ENCODE measurements around the gene FSD1L. TPM values are rescaled to one million over a fixed set of nuclear protein-coding genes. Genes with fewer than 3 reads are reported as not detected.

FSD1L gene
- total RNA-seq, 1 donor, result 6.5 TPM

DNA sequence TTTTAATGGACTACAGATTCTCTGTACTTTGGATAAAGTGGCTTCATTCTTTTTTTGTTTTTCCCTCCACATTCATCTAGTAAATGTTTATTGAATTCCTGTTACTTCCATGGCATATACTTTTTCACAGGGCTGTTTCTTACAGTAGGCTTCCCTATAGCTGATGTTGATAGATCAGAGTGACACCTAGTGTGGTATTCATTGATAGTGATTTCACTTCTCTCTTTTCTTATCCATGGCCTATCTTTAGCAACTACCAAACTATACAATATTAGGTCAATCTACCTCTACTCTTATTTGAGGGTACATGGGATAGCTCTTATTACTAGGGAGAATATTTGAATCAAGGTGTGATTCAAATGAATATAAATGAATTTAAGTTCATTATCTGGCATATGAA is 35.8 kb downstream of the FSD1L start:
- TF ChIP-seq, protein P1, sequence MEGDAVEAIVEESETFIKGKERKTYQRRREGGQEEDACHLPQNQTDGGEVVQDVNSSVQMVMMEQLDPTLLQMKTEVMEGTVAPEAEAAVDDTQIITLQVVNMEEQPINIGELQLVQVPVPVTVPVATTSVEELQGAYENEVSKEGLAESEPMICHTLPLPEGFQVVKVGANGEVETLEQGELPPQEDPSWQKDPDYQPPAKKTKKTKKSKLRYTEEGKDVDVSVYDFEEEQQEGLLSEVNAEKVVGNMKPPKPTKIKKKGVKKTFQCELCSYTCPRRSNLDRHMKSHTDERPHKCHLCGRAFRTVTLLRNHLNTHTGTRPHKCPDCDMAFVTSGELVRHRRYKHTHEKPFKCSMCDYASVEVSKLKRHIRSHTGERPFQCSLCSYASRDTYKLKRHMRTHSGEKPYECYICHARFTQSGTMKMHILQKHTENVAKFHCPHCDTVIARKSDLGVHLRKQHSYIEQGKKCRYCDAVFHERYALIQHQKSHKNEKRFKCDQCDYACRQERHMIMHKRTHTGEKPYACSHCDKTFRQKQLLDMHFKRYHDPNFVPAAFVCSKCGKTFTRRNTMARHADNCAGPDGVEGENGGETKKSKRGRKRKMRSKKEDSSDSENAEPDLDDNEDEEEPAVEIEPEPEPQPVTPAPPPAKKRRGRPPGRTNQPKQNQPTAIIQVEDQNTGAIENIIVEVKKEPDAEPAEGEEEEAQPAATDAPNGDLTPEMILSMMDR (IDR thresholded peaks at IDR 0.05; ENCODE audit: extremely low read depth, low read depth, low read length), result no peak
- H3K27me3 ChIP-seq (ENCODE audit: insufficient read depth, low read length), result no peaks in the 10 kb centered on the region
- no peaks in the 10 kb centered on the region for H3K36me3 ChIP-seq (ENCODE audit: insufficient read depth, low read length)
- no peak for DNase-seq (ENCODE audit: insufficient read length, low spot score, missing footprints)
- no peaks in the 10 kb centered on the region for H3K79me2 ChIP-seq (ENCODE audit: insufficient read depth, low read length)
- H3K9me3 ChIP-seq (ENCODE audit: low read depth, low read length), result no peaks in the 10 kb centered on the region
- H3K4me2 ChIP-seq (ENCODE audit: insufficient read depth, low read length), result no peak overlapping the region
- no peak overlapping the region for H3K4me3 ChIP-seq (ENCODE audit: insufficient read depth, low read length)
- no peaks in the 10 kb centered on the region for H3K4me1 ChIP-seq (ENCODE audit: insufficient read depth, low read length)
- H4K20me1 ChIP-seq (ENCODE audit: insufficient read depth, low read length), result no peaks in the 10 kb centered on the region
- no peak overlapping the region for H2AFZ ChIP-seq (ENCODE audit: low read length)
- H3K27ac ChIP-seq (ENCODE audit: low read depth, low read length), result no peak overlapping the region

DNA sequence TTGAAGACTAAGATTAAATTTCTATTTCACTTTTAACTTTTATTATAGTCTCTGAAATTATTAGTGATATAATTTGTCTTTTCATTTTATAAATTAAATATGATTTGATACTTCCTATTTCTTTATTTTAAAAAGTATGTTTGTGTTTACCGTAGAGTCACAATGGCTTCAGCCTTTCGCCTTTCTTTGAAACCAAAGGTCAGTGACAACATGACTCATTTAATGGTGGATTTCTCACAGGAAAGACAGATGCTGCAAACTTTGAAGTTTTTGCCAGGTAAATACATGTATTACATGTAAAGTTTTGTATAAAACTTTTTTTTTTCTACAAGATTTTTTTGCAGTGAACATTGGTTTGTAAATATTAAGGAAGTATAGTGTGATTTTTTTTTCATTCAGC is 36.4 kb downstream of the FSD1L start:
- Histone ChIP-seq H2AFZ (ENCODE audit: low read length) (no peak overlapping the region), H3K4me3 (ENCODE audit: insufficient read depth, low read length) (no peak overlapping the region), H4K20me1 (ENCODE audit: insufficient read depth, low read length) (no peaks in the 10 kb centered on the region), H3K4me1 (ENCODE audit: insufficient read depth, low read length) (no peaks in the 10 kb centered on the region), H3K27ac (ENCODE audit: low read depth, low read length) (no peak overlapping the region), H3K4me2 (ENCODE audit: insufficient read depth, low read length) (no peak overlapping the region), H3K36me3 (ENCODE audit: insufficient read depth, low read length) (no peaks in the 10 kb centered on the region), H3K79me2 (ENCODE audit: insufficient read depth, low read length) (no peaks in the 10 kb centered on the region), H3K27me3 (ENCODE audit: insufficient read depth, low read length) (no peaks in the 10 kb centered on the region), H3K9me3 (ENCODE audit: low read depth, low read length) (no peaks in the 10 kb centered on the region)
- DNase-seq (ENCODE audit: insufficient read length, low spot score, missing footprints), result no peak
- TF ChIP-seq, protein P1 (IDR thresholded peaks at IDR 0.05; ENCODE audit: extremely low read depth, low read depth, low read length), result no peak

DNA sequence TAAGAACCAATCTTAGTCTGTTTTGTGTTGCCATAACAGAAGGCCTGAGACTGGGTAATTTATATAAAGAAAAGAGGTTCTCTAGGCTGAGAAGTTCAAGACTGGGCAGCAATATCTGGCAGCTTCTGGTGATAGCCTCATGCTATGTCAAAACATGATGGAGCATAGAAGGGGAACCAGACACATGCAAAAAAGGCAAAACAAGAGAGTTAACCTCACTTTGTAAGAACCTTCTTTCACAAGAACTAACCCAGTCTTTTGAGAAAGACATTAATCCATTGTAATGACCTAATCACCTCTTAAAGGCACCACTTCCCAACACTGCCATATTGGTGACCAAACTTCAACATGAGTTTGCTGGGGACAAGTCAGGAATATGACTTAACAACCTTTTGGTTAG is 37.3 kb downstream of the FSD1L start:
- no peaks in the 10 kb centered on the region for H4K20me1 ChIP-seq (ENCODE audit: insufficient read depth, low read length)
- no peaks in the 10 kb centered on the region for H3K4me1 ChIP-seq (ENCODE audit: insufficient read depth, low read length)
- no peak overlapping the region for H3K4me3 ChIP-seq (ENCODE audit: insufficient read depth, low read length)
- H2AFZ ChIP-seq (ENCODE audit: low read length), result no peak overlapping the region
- H3K9me3 ChIP-seq (ENCODE audit: low read depth, low read length), result no peaks in the 10 kb centered on the region
- TF ChIP-seq, protein P1 (IDR thresholded peaks at IDR 0.05; ENCODE audit: extremely low read depth, low read depth, low read length), result no peak
- H3K79me2 ChIP-seq (ENCODE audit: insufficient read depth, low read length), result no peaks in the 10 kb centered on the region
- no peak for DNase-seq (ENCODE audit: insufficient read length, low spot score, missing footprints)
- H3K27me3 ChIP-seq (ENCODE audit: insufficient read depth, low read length), result no peaks in the 10 kb centered on the region
- H3K4me2 ChIP-seq (ENCODE audit: insufficient read depth, low read length), result no peak overlapping the region
- no peaks in the 10 kb centered on the region for H3K36me3 ChIP-seq (ENCODE audit: insufficient read depth, low read length)
- no peak overlapping the region for H3K27ac ChIP-seq (ENCODE audit: low read depth, low read length)

DNA sequence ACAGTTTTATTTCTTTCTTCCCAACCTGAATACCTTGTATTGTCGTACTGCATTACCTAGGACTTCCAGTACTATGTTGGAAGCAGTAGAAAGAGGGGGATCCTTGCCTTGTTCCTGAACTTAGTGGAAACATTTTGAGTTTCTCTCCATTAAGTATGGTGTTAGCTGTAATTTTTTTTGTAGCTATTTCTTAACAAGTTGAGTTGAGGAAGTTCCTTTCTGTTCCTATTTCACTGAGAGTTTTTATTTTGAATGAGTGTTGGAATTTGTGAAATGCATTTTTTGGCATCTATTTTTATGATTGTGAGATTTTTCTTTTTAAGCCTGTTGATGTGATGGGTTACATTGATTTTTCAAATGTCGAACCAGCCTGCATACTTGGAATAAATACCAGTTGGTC is 49.0 kb downstream of the FSD1L start:
- Histone ChIP-seq H2AFZ (ENCODE audit: low read length) (no peak overlapping the region), H3K4me1 (ENCODE audit: insufficient read depth, low read length) (no peaks in the 10 kb centered on the region), H3K27me3 (ENCODE audit: insufficient read depth, low read length) (no peaks in the 10 kb centered on the region), H4K20me1 (ENCODE audit: insufficient read depth, low read length) (no peaks in the 10 kb centered on the region), H3K27ac (ENCODE audit: low read depth, low read length) (no peak overlapping the region), H3K79me2 (ENCODE audit: insufficient read depth, low read length) (peaks cover 21% of the 10 kb centered on the region), H3K4me3 (ENCODE audit: insufficient read depth, low read length) (no peak overlapping the region), H3K9me3 (ENCODE audit: low read depth, low read length) (no peaks in the 10 kb centered on the region), H3K4me2 (ENCODE audit: insufficient read depth, low read length) (no peak overlapping the region), H3K36me3 (ENCODE audit: insufficient read depth, low read length) (no peaks in the 10 kb centered on the region)
- TF ChIP-seq, protein P1 (IDR thresholded peaks at IDR 0.05; ENCODE audit: extremely low read depth, low read depth, low read length), result no peak
- DNase-seq (ENCODE audit: insufficient read length, low spot score, missing footprints), result no peak

Data from osteoblast (primary cell).